Endothelial cell of umbilical vein (primary cell): ENCODE results near the gene AGK. TPM values are rescaled to one million over a fixed set of nuclear protein-coding genes. Genes with fewer than 3 reads are reported as not detected.

ENCODE experiments used
- BruUV-seq: library from RNA; stranded (reverse); fragments of 400-500 nt; replicated peaks from 2 replicates; lab custom pipeline; 2021; lab: Mats Ljungman, UMichigan
- CTCF ChIA-PET: fragments of 300-600, 350-600 bp; sonication (Branson Sonifier 250); formaldehyde crosslinking; loops from one replicate; lab custom pipeline; 2021; ENCODE audit warnings: antibody characterized with exemption, inconsistent platforms; lab: Charles Lee
- POLR2A ChIA-PET: fragments of 300-600, 350-600 bp; sonication (Branson Sonifier 250); formaldehyde crosslinking; loops from one replicate; lab custom pipeline; 2021; ENCODE audit warnings: antibody characterized with exemption, inconsistent platforms; lab: Charles Lee
- DNase-seq: peaks from one replicate; pipeline ENCODE4 v3.0.0-alpha.2; 2011; ENCODE audit warnings: low read depth, low spot score
- FAIRE-seq: peaks from 2 replicates; lab custom pipeline; 2011; peaks lifted over from hg19 to GRCh38; lab: Jason Lieb, UNC
- H2AFZ ChIP-seq: 2 replicates; pipeline ENCODE4 v1.6.0; 2012; ENCODE audit warnings: low read depth, low read length, control low read depth, inconsistent platforms
- H3K27ac ChIP-seq: 2 replicates; pipeline ENCODE4 v1.5.1; 2011; ENCODE audit warnings: low read depth, mild to moderate bottlenecking, control low read depth, low read length, moderate library complexity; ENCODE audit not compliant: insufficient read depth
- H3K27me3 ChIP-seq, 2 experiments: 2 replicates each; pipeline versions ENCODE4 v1.6.0 to v1.6.1; 2011; ENCODE audit warnings: low read length in 2 of 2, mixed read lengths in 1 of 2; ENCODE audit not compliant: control insufficient read depth in 2 of 2, insufficient read depth in 2 of 2
- H3K36me3 ChIP-seq, 2 experiments: 2 replicates in 1 of 2; 3 replicates in 1 of 2; pipeline ENCODE4 v1.5.1; 2011; ENCODE audit warnings: low read length in 2 of 2, mild to moderate bottlenecking in 1 of 2, moderate library complexity in 1 of 2; ENCODE audit not compliant: control insufficient read depth in 2 of 2, insufficient read depth in 2 of 2; ENCODE audit errors: extremely low read depth in 1 of 2
- H3K4me1 ChIP-seq: 3 replicates; pipeline ENCODE4 v1.5.1; 2011; ENCODE audit warnings: mild to moderate bottlenecking, low read length; ENCODE audit not compliant: control insufficient read depth, insufficient read depth; ENCODE audit errors: extremely low read depth
- H3K4me2 ChIP-seq: 2 replicates; pipeline ENCODE4 v1.6.1; 2011; ENCODE audit warnings: low read length, control low read depth, mixed read lengths; ENCODE audit not compliant: insufficient read depth
- H3K4me3 ChIP-seq, 3 experiments: fragments of 200-600 bp in 1 of 3; sonication (generic), shearing (Covaris generic) in 1 of 3; replicated peaks in 1 of 3; 2 replicates each; pipeline ENCODE4 v1.5.1; 2011 to 2016; ENCODE audit warnings: control low read depth in 3 of 3, low read length in 3 of 3, mild to moderate bottlenecking in 2 of 3, inconsistent platforms in 1 of 3, low read depth in 1 of 3, moderate library complexity in 1 of 3; ENCODE audit not compliant: insufficient read depth in 1 of 3
- H3K79me2 ChIP-seq: 2 replicates; pipeline ENCODE4 v1.6.0; 2012; ENCODE audit warnings: low read length, inconsistent platforms; ENCODE audit not compliant: control insufficient read depth, insufficient read depth
- H3K9ac ChIP-seq: replicated peaks from 2 replicates; pipeline ENCODE3; 2011; ENCODE audit warnings: low read length, control low read depth; ENCODE audit not compliant: insufficient read depth; ENCODE audit errors: extremely low read depth
- H3K9me1 ChIP-seq: replicated peaks from 3 replicates; pipeline ENCODE4 v1.6.0; 2011; ENCODE audit warnings: mild to moderate bottlenecking, low read length; ENCODE audit not compliant: control insufficient read depth, insufficient read depth; ENCODE audit errors: extremely low read depth
- H3K9me3 ChIP-seq: replicated peaks from 2 replicates; pipeline ENCODE4 v1.5.1; 2012; ENCODE audit warnings: low read length, inconsistent platforms; ENCODE audit not compliant: control insufficient read depth, insufficient read depth
- H4K20me1 ChIP-seq: replicated peaks from 2 replicates; pipeline ENCODE3; 2011; ENCODE audit warnings: mild to moderate bottlenecking, low read length; ENCODE audit not compliant: control insufficient read depth, insufficient read depth; ENCODE audit errors: extremely low read depth
- FOS ChIP-seq: IDR thresholded peaks from 2 replicates; pipeline ENCODE4 v1.6.1; 2011; ENCODE audit warnings: mild to moderate bottlenecking, low read length, moderate library complexity, borderline replicate concordance; ENCODE audit not compliant: insufficient read depth
- GATA2 ChIP-seq: IDR thresholded peaks from 2 replicates; pipeline ENCODE4 v1.7.0; 2011; ENCODE audit warnings: low read depth, mild to moderate bottlenecking, moderate library complexity, mixed read lengths, low read length; ENCODE audit not compliant: insufficient read length, insufficient read depth
- JUN ChIP-seq: IDR thresholded peaks from 2 replicates; pipeline ENCODE4 v1.6.1; 2011; ENCODE audit warnings: borderline replicate concordance, low read depth; ENCODE audit not compliant: insufficient read length, insufficient read depth
- dilution Hi-C: fragments of 300-500 bp; cut with MboI; formaldehyde crosslinking; loops from one replicate; pipeline ENCODE4 v1.15.0; 2019; ENCODE audit warnings: low sequenced_read_pairs; ENCODE audit not compliant: extremely low pct_ligation_motif_present
- intact Hi-C: fragments of 100-400 bp; cut with micrococcal nuclease; formaldehyde crosslinking; loops from one replicate; pipeline ENCODE4 v1.10.0; 2022
- polyA plus RNA-seq, 4 experiments: library from polyadenylated mRNA; depleted of rRNA in 3 of 4; stranded (reverse) in 3 of 4; unstranded in 1 of 4; fragments of >200 nt; gene quantifications; 2 replicates each; pipeline versions ENCODE4 v1.2.1 to v1.2.3, GENCODE V29; 2011 to 2012; ENCODE audit warnings: missing spikeins in 1 of 4
- total RNA-seq: library from RNA; stranded (reverse); gene quantifications from 2 replicates; pipeline ENCODE4 v1.2.3, GENCODE V29; 2021
- TF ChIP-seq, protein P1 (sequence below): IDR thresholded peaks from 2 replicates; pipeline ENCODE4 v1.6.1; 2011; ENCODE audit not compliant: insufficient read depth, insufficient read length
- TF ChIP-seq, protein P2 (sequence below), 2 donors: IDR thresholded peaks; 1 replicate in 1 of 2; 2 replicates in 1 of 2; pipeline ENCODE4 v1.5.1; 2011; ENCODE audit warnings: low read length in 2 of 2, mild to moderate bottlenecking in 2 of 2, moderate library complexity in 2 of 2, control low read depth in 1 of 2, inconsistent platforms in 1 of 2, low read depth in 1 of 2; ENCODE audit not compliant: insufficient read depth in 1 of 2; ENCODE audit errors: extremely low read depth in 1 of 2

The AGK gene
- total and polyA plus RNA-seq, 2 donors (not counting 3 experiments of a cell fraction or from before 2014, with no cell fraction given) = 23.6 to 34.3 TPM

DNA sequence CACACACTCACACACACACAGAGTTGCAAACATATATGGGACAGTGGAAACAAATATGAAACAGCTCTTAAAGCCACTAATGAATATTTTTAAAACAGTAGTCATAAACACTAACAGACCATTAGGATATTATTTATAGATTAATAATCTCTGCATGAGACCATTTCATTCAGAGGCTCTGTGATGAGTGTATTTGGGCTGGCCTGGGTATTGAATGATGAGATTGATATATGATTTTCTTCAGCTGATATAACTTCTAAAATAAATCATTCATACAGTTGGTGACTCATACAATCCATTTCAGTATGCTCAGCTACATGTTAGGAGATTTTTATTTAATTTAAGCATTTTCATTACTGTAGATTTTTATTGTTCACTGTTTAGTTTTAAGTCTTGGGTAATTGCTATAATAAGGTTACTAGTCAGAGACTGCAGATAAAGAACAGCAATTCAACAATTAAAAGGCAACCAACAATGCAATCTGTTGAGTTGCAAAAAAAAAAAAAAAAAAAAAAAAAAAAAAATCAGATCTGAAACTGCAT lies 25.2 kb upstream of the AGK start:
- ChIA-PET POLR2A (no interaction called here), CTCF (no interaction called here)
- dilution Hi-C loops = no loop called here
- Histone ChIP-seq H3K4me1 (no peaks in the 10 kb centered on the region), H3K79me2 (no peaks in the 10 kb centered on the region), H3K4me2 (no peak overlapping the region), H3K9me1 (no peaks in the 10 kb centered on the region), H2AFZ (no peak overlapping the region), H3K36me3 (no peaks in the 10 kb centered on the region), H3K9me3 (no peaks in the 10 kb centered on the region), H3K4me3 (no peak overlapping the region), H3K27ac (no peak overlapping the region), H3K9ac (no peak overlapping the region), H3K27me3 (no peaks in the 10 kb centered on the region), H4K20me1 (no peaks in the 10 kb centered on the region)
- TF ChIP-seq FOS = no peak
- no TSS peak for BruUV-seq
- DNase-seq (no peak), FAIRE-seq (no peak)
- intact Hi-C loops = no loop called here

DNA sequence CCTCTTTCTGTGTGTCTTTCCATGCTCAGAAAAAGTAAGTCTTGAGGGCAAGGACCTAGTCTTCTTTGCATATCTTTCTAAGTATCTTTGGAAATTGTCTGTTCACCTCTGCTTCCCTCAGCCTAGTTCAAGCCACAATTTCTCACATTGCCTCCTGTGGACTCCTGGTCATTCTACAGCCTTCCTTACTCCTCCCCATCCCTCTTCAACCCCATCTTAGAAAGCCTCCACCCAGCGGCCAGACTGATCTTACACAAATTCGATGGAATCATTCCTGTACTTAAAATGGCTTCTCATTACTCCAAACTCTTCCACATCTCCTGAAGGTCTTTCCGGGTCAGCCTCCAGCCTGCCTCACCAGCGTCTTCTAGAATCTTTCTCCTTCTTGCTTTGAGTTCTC lies 24.1 kb upstream of the AGK start:
- ChIA-PET CTCF (no interaction called here), POLR2A (no interaction called here)
- dilution Hi-C loops (no loop called here), intact Hi-C loops (no loop called here)
- no peaks in the 10 kb centered on the region for H3K79me2 ChIP-seq
- BruUV-seq = no TSS peak
- no peak overlapping the region for H3K27ac ChIP-seq
- no peak overlapping the region for H3K4me3 ChIP-seq
- no peak overlapping the region for H3K4me2 ChIP-seq
- no peaks in the 10 kb centered on the region for H3K4me1 ChIP-seq
- H3K36me3 ChIP-seq = no peaks in the 10 kb centered on the region
- H3K9me3 ChIP-seq = no peaks in the 10 kb centered on the region
- no peak for FAIRE-seq
- no peaks in the 10 kb centered on the region for H4K20me1 ChIP-seq
- no peak overlapping the region for H3K9ac ChIP-seq
- TF ChIP-seq, protein P1, sequence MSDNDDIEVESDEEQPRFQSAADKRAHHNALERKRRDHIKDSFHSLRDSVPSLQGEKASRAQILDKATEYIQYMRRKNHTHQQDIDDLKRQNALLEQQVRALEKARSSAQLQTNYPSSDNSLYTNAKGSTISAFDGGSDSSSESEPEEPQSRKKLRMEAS = no peak
- TF ChIP-seq JUN (no peak), GATA2 (no peak)
- TF ChIP-seq, protein P2, sequence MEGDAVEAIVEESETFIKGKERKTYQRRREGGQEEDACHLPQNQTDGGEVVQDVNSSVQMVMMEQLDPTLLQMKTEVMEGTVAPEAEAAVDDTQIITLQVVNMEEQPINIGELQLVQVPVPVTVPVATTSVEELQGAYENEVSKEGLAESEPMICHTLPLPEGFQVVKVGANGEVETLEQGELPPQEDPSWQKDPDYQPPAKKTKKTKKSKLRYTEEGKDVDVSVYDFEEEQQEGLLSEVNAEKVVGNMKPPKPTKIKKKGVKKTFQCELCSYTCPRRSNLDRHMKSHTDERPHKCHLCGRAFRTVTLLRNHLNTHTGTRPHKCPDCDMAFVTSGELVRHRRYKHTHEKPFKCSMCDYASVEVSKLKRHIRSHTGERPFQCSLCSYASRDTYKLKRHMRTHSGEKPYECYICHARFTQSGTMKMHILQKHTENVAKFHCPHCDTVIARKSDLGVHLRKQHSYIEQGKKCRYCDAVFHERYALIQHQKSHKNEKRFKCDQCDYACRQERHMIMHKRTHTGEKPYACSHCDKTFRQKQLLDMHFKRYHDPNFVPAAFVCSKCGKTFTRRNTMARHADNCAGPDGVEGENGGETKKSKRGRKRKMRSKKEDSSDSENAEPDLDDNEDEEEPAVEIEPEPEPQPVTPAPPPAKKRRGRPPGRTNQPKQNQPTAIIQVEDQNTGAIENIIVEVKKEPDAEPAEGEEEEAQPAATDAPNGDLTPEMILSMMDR (IDR thresholded peaks at IDR 0.05; ENCODE audit: extremely low read depth in 1 of 2, insufficient read depth in 1 of 2, low read depth in 1 of 2, low read length in 2 of 2) = no peak
- H3K27me3 ChIP-seq = no peaks in the 10 kb centered on the region
- H2AFZ ChIP-seq = no peak overlapping the region
- DNase-seq = no peak
- no peaks in the 10 kb centered on the region for H3K9me1 ChIP-seq
